Colon (tissue), 2 donors: ENCODE measurements around the gene ADSS1.

Source experiments
- FAIRE-seq: peaks from 2 replicates; lab custom pipeline; 2012; peaks lifted over from hg19 to GRCh38; lab: Jason Lieb, UNC
- donor health status: control.
- donor health status: control.

ADSS1 gene

DNA sequence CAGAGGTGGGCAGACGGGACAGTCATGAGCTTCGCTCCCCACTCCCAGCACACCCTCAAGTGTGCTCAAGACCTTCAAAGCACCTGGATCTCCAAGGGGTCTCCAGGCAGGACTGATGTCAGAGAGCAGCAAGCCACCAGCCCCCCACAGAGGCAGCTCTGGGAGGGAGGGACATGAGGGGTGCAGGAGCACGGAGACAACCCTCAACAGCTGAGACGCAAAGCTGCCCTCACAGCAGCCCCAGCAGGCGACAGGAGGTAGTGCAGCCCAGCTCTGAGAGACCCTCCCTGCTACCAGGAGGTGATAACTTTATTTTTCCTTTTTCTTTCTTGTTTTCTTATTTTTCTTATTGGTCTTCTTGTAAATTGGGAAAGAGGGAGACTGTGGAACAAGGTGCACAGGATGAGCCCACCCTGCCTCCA lies 46.8 kb downstream of the ADSS1 start:
- no peak for FAIRE-seq

GRCh38 chr14:104771374-104771773 lies 47.3 kb downstream of the ADSS1 start:
- no peak for FAIRE-seq

- FAIRE-seq = no peak
These were observed 48.1 kb downstream of the ADSS1 start for GRCh38 chr14:104771918-104772706.

- no peak for FAIRE-seq
These were observed 48.9 kb downstream of the ADSS1 start for GRCh38 chr14:104772707-104773504.

GRCh38 chr14:104773505-104774452 lies 49.8 kb downstream of the ADSS1 start:
- FAIRE-seq = no peak

DNA sequence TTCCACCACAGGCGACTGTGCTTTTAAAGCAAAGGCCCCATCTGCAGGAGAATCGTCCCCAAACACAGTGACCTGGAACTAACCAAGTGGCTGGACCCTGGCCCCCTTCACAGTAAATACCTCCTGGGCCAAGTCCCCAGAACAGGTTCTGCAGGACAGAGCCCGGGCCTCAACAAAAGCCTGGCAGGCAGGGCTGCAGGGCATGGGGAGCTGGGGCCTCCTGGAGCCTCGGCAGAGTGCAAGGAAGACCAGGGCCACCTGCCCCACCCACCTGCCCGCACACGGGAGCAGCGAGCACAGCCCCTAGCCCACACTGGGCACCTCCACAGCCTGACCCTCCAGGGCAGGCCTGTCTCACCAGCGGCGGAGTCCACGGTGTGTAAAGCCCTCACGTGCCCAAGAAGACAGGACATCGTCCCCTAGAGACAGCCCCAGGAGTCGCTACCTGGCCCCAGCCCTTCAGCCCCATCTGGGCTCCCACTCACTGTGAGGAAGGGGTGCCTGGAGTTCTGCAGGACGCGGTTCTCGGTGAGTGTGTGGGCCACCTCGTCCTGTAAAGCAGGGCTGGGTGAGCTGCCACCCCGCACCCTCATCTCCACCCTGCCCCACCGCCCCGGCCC lies 50.5 kb downstream of the ADSS1 start:
- no peak for FAIRE-seq

GRCh38 chr14:104775073-104775489 lies 51.1 kb downstream of the ADSS1 start:
- FAIRE-seq = no peak

DNA sequence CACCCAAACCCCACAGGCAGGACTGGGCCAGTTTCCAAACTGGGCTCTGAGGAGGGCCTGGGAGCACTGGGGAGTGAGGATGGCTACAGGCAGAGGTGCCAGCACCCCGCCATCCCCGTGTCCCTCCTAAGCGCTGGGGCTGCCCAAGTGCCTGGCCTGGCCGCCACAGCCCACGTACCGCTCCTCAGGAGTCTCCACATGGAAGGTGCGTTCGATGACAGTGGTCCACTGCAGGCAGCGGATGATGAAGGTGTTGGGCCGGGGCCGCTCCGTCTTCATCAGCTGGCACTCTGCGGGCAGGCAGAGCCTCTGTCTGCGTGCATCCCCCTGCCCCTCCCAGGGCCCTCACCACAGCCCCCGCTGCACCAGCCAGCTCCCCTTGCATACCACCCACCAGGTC lies 52.5 kb downstream of the ADSS1 start:
- FAIRE-seq = no peak

DNA sequence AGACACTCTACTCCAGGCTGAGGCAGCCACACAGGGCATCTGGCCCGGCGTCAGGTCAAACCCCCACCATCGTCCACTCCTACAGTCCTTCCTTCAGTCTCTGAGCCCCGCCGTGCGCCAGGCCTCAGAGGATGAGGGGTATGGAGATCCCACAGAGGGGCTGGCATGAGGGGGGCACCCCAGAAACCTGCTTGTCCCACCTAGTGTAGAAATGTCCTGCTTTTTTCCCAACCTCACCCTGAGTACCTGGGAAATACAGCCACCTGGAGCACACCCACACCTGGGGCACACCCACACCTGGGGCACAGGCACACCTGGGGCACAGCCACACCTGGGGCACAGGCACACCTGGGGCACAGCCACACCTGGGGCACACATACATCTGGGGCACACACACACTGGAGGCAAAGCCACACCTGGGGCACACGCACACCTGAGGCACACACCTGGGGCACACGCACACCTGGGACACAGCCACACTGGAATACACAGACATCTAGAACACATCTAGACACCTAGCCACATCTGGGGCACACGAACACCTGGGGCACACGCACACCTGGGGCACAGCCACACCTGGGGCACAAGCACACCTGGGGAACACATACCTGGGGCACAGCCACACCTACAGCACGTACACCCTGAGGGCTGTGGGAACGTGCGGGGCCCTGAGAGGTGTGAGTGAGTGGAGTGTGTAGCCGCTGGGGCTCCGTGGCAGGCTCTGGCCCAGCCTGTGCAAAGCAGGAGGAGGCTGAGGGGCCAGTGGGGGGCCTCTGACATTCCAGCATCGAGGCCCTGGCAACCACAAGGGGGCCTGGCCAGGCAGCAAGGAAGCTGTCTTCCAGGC lies 53.2 kb downstream of the ADSS1 start:
- no peak for FAIRE-seq

GRCh38 chr14:104777808-104778249 lies 53.8 kb downstream of the ADSS1 start:
- FAIRE-seq = no peak

- no peak for FAIRE-seq
These were observed 54.8 kb downstream of the ADSS1 start for GRCh38 chr14:104778694-104779331.

- FAIRE-seq = no peak
These were observed 55.9 kb downstream of the ADSS1 start for GRCh38 chr14:104779776-104780512.

GRCh38 chr14:104780513-104781030 lies 56.5 kb downstream of the ADSS1 start:
- no peak for FAIRE-seq

GRCh38 chr14:104781271-104782077 lies 57.4 kb downstream of the ADSS1 start:
- no peak for FAIRE-seq

GRCh38 chr14:104782086-104782807 lies 58.2 kb downstream of the ADSS1 start:
- no peak for FAIRE-seq

- no peak for FAIRE-seq
These were observed 58.7 kb downstream of the ADSS1 start for GRCh38 chr14:104782808-104783139.

DNA sequence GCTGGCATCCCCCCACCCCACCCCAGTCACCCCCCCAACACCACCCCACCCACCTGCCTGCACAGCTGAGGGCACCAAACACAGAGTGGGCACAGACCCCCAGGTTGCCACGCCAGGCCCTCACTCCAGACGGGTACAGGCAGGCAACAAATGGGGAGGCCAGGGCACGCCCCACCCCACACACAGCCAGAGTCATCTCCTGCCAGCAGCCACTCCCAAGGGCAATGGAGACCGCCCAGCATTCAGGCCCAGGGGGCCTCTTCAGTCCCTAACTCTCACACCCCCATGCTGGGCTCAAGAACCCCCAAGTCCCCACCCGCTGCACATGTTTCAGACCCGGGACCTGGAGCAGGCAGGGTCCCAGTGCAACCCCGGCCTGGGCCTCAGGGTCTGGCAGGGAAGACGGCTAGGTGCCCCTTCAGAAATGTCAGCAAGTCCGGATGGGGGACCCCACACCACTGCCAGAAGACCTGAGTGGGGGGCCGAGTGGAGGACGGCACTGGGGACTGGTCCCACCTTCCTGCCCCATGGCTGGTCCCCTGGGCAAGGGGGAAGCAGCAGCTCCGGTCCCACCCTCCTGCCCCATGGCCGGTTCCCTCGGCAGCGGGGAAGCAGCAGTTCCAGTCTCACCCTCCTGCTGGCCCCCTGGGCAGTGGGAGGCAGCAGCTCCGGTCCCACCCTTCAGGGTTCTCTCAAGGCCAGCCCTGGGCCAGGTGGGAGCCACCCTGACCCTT lies 59.6 kb downstream of the ADSS1 start:
- no peak for FAIRE-seq
